ENCODE results near the gene AP1G2. TPM values are rescaled to one million over a fixed set of nuclear protein-coding genes. Genes with fewer than 3 reads are reported as not detected.

AP1G2 gene
- polyA plus RNA-seq, 1 donor from 2014 or later: 127 TPM

- Histone ChIP-seq H2AFZ (ENCODE audit: low read depth, low read length) (no peak overlapping the region), H3K27ac (ENCODE audit: low read length) (no peak overlapping the region), H3K36me3 (ENCODE audit: insufficient read depth, low read length) (no peaks in the 10 kb centered on the region), H4K20me1 (ENCODE audit: insufficient read depth) (no peaks in the 10 kb centered on the region), H3K9me2 (ENCODE audit: insufficient read depth, low read length) (no peaks in the 10 kb centered on the region), H3K9me3 (ENCODE audit: low read length) (no peaks in the 10 kb centered on the region), H3K4me3 (ENCODE audit: low read length) (no peak overlapping the region), H3K9ac (ENCODE audit: low read length) (no peak overlapping the region), H3K27me3 (ENCODE audit: insufficient read depth, low read depth, low read length) (no peaks in the 10 kb centered on the region), H3K4me2 (ENCODE audit: low read length) (no peak overlapping the region), H3F3A (ENCODE audit: insufficient read depth, low read length, poor library complexity, severe bottlenecking) (no peaks in the 10 kb centered on the region), H3K79me2 (replicated peaks; ENCODE audit: insufficient read depth, low read length) (no peaks in the 10 kb centered on the region)
- TF ChIP-seq POLR2AphosphoS5 (IDR thresholded peaks at IDR 0.05) (no peak), TAF1 (IDR thresholded peaks at IDR 0.05; ENCODE audit: low read depth) (no peak), EZH2 (IDR thresholded peaks at IDR 0.05; ENCODE audit: borderline replicate concordance, insufficient read depth, low read length, poor library complexity, severe bottlenecking) (no peak), REST (IDR thresholded peaks at IDR 0.05; ENCODE audit: borderline replicate concordance) (no peak), RAD21 (conservative IDR thresholded peaks at IDR 0.05) (no peak), MXI1 (conservative IDR thresholded peaks at IDR 0.05; ENCODE audit: poor library complexity, severe bottlenecking) (no peak), EP300 (conservative IDR thresholded peaks at IDR 0.05; ENCODE audit: poor library complexity, severe bottlenecking) (no peak), CTCF (IDR thresholded peaks at IDR 0.05; ENCODE audit: poor library complexity, severe bottlenecking) (no peak), SMC3 (conservative IDR thresholded peaks at IDR 0.05; ENCODE audit: poor library complexity) (no peak)
Measured at GRCh38 chr14:23604148-23604547, 36.6 kb upstream of the AP1G2 start.

- no peak overlapping the region for H3K9ac ChIP-seq (ENCODE audit: low read length)
- TF ChIP-seq REST (IDR thresholded peaks at IDR 0.05; ENCODE audit: borderline replicate concordance) (no peak), EP300 (conservative IDR thresholded peaks at IDR 0.05; ENCODE audit: poor library complexity, severe bottlenecking) (no peak), CTCF (IDR thresholded peaks at IDR 0.05; ENCODE audit: poor library complexity, severe bottlenecking) (no peak), POLR2AphosphoS5 (IDR thresholded peaks at IDR 0.05) (no peak), SMC3 (conservative IDR thresholded peaks at IDR 0.05; ENCODE audit: poor library complexity) (no peak), TAF1 (IDR thresholded peaks at IDR 0.05; ENCODE audit: low read depth) (no peak), EZH2 (IDR thresholded peaks at IDR 0.05; ENCODE audit: borderline replicate concordance, insufficient read depth, low read length, poor library complexity, severe bottlenecking) (no peak), MXI1 (conservative IDR thresholded peaks at IDR 0.05; ENCODE audit: poor library complexity, severe bottlenecking) (no peak), RAD21 (conservative IDR thresholded peaks at IDR 0.05) (no peak)
Measured at GRCh38 chr14:23603103-23603502, 35.5 kb upstream of the AP1G2 start.

More at GRCh38 chr14:23603103-23603502, 35.5 kb upstream of the AP1G2 start:
- no peaks in the 10 kb centered on the region for H3K9me3 ChIP-seq (ENCODE audit: low read length)
- H3F3A ChIP-seq (ENCODE audit: insufficient read depth, low read length, poor library complexity, severe bottlenecking): no peaks in the 10 kb centered on the region
- H3K27ac ChIP-seq (ENCODE audit: low read length): no peak overlapping the region
- H3K9me2 ChIP-seq (ENCODE audit: insufficient read depth, low read length): no peaks in the 10 kb centered on the region
- no peak overlapping the region for H3K4me3 ChIP-seq (ENCODE audit: low read length)
- no peaks in the 10 kb centered on the region for H3K79me2 ChIP-seq (replicated peaks; ENCODE audit: insufficient read depth, low read length)
- no peaks in the 10 kb centered on the region for H3K36me3 ChIP-seq (ENCODE audit: insufficient read depth, low read length)
- H3K27me3 ChIP-seq (ENCODE audit: insufficient read depth, low read depth, low read length): no peaks in the 10 kb centered on the region
- no peaks in the 10 kb centered on the region for H4K20me1 ChIP-seq (ENCODE audit: insufficient read depth)
- H2AFZ ChIP-seq (ENCODE audit: low read depth, low read length): no peak overlapping the region
- no peak overlapping the region for H3K4me2 ChIP-seq (ENCODE audit: low read length)
